Neural progenitor cell (in vitro differentiated cells): ENCODE results near the gene LCE3E. TPM values are rescaled to one million over a fixed set of nuclear protein-coding genes. Genes with fewer than 3 reads are reported as not detected.
"Not testable (repeated sequence)": the region's sequence is repeated elsewhere in the genome, so short reads cannot be mapped to it uniquely, and the experiment has no call there.

Experiments
- DNase-seq: peaks from one replicate; pipeline ENCODE4 v3.0.0-alpha.2; 2016; ENCODE audit warnings: low spot score
- H2AFZ ChIP-seq: fragments of 200-600 bp; sonication (generic); replicated peaks from 2 replicates; pipeline ENCODE4 v1.6.1; 2016; ENCODE audit warnings: antibody characterized with exemption
- H3F3A ChIP-seq: fragments of 200-600 bp; sonication (generic); 2 replicates; pipeline ENCODE4 v1.6.1; 2016; ENCODE audit warnings: antibody characterized with exemption, low read depth
- H3K27ac ChIP-seq: fragments of 200-600 bp; sonication (generic); 2 replicates; pipeline ENCODE4 v1.5.1; 2016; ENCODE audit warnings: mild to moderate bottlenecking
- H3K27me3 ChIP-seq: fragments of 200-600 bp; sonication (generic); 2 replicates; pipeline ENCODE4 v1.6.1; 2016; ENCODE audit warnings: mild to moderate bottlenecking, moderate library complexity
- H3K36me3 ChIP-seq: fragments of 200-600 bp; sonication (generic); 2 replicates; pipeline ENCODE4 v1.5.1; 2016
- H3K4me1 ChIP-seq: fragments of 200-600 bp; sonication (generic); 2 replicates; pipeline ENCODE4 v1.6.1; 2016; ENCODE audit warnings: mixed run types
- H3K4me2 ChIP-seq: fragments of 200-600 bp; sonication (generic); 2 replicates; pipeline ENCODE4 v1.6.1; 2016
- H3K4me3 ChIP-seq: fragments of 200-600 bp; sonication (generic); 2 replicates; pipeline ENCODE4 v1.5.1; 2016
- H3K79me2 ChIP-seq: fragments of 200-600 bp; sonication (generic); 2 replicates; pipeline ENCODE4 v1.6.1; 2016; ENCODE audit warnings: low read depth
- H3K9ac ChIP-seq: fragments of 200-600 bp; sonication (generic); 2 replicates; pipeline ENCODE4 v1.6.1; 2016
- H3K9me3 ChIP-seq: fragments of 200-600 bp; sonication (generic); 2 replicates; pipeline ENCODE4 v1.5.1; 2016; ENCODE audit warnings: low read depth
- H4K20me1 ChIP-seq: fragments of 200-600 bp; sonication (generic); 2 replicates; pipeline ENCODE4 v1.6.1; 2016; ENCODE audit warnings: low read depth
- H3K27ac Mint-ChIP-seq: 3 replicates; pipeline ENCODE4 v1.8.0; 2021; ENCODE audit warnings: mixed read lengths
- H3K27me3 Mint-ChIP-seq: 2 replicates; pipeline ENCODE4 v1.8.0; 2022; ENCODE audit warnings: low read depth, mild to moderate bottlenecking, inconsistent platforms, moderate library complexity, mixed read lengths; ENCODE audit not compliant: insufficient read depth
- H3K36me3 Mint-ChIP-seq: 3 replicates; pipeline ENCODE4 v1.8.0; 2021; ENCODE audit warnings: mixed read lengths
- H3K4me1 Mint-ChIP-seq: 3 replicates; pipeline ENCODE4 v1.8.0; 2021; ENCODE audit warnings: mixed read lengths
- H3K4me3 Mint-ChIP-seq: 3 replicates; pipeline ENCODE4 v1.8.0; 2021; ENCODE audit warnings: mild to moderate bottlenecking, moderate library complexity, mixed read lengths
- H3K9me3 Mint-ChIP-seq: 3 replicates; pipeline ENCODE4 v1.8.0; 2020; ENCODE audit warnings: mixed read lengths
- EZH2 ChIP-seq: fragments of 200-600 bp; sonication (generic); IDR thresholded peaks from 2 replicates; pipeline ENCODE4 v1.6.1; 2017; ENCODE audit warnings: antibody characterized with exemption, mild to moderate bottlenecking, moderate library complexity
- EZH2phosphoT487 ChIP-seq: fragments of 200-600 bp; sonication (generic); IDR thresholded peaks from 2 replicates; pipeline ENCODE4 v1.6.1; 2017; ENCODE audit warnings: antibody characterized with exemption
- total RNA-seq: library from RNA; depleted of rRNA; stranded (reverse); fragments of >200 nt; gene quantifications from 2 replicates; pipeline ENCODE4 v1.2.3, GENCODE V29; 2015; ENCODE audit warnings: low replicate concordance
- TF ChIP-seq, protein P1 (sequence below): fragments of 200-600 bp; sonication (generic); IDR thresholded peaks from 2 replicates; pipeline ENCODE4 v1.5.1; 2017; ENCODE audit warnings: antibody characterized with exemption, mild to moderate bottlenecking

Gene LCE3E
- total RNA-seq, 1 donor from 2014 or later = not detected

DNA sequence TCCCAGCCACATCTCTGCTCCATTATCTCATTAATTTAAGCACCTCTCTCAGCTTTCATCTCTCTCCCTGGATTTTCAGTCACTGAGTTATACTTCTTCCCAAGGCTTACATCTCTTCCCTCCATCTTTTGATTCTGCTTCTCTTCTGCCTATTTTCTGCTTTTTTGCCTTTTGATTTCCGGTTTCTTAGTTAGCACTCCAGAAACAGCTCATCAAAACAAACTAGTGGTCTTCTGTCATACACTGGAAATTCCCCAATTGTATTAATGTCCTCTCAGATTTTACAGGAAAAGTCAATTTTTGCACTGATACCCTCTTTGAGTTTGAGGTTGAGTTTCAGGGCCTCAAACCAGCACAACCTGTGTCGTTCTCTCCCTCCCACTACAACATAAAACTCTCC is 1.5 kb downstream of the LCE3E start:
- no peaks in the 10 kb centered on the region for H4K20me1 ChIP-seq
- H3K79me2 ChIP-seq = no peaks in the 10 kb centered on the region
- TF ChIP-seq EZH2phosphoT487 (no peak), EZH2 (no peak)
- TF ChIP-seq, protein P1, sequence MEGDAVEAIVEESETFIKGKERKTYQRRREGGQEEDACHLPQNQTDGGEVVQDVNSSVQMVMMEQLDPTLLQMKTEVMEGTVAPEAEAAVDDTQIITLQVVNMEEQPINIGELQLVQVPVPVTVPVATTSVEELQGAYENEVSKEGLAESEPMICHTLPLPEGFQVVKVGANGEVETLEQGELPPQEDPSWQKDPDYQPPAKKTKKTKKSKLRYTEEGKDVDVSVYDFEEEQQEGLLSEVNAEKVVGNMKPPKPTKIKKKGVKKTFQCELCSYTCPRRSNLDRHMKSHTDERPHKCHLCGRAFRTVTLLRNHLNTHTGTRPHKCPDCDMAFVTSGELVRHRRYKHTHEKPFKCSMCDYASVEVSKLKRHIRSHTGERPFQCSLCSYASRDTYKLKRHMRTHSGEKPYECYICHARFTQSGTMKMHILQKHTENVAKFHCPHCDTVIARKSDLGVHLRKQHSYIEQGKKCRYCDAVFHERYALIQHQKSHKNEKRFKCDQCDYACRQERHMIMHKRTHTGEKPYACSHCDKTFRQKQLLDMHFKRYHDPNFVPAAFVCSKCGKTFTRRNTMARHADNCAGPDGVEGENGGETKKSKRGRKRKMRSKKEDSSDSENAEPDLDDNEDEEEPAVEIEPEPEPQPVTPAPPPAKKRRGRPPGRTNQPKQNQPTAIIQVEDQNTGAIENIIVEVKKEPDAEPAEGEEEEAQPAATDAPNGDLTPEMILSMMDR = no peak
- no peak overlapping the region for H2AFZ ChIP-seq
- H3K9ac ChIP-seq = no peak overlapping the region
- no peak overlapping the region for H3K4me3 ChIP-seq
- no peak overlapping the region for H3K27ac Mint-ChIP-seq
- H3K4me3 Mint-ChIP-seq = no peak overlapping the region
- H3K27ac ChIP-seq = no peak overlapping the region
- no peaks in the 10 kb centered on the region for H3K4me1 Mint-ChIP-seq
- H3F3A ChIP-seq = no peaks in the 10 kb centered on the region
- H3K36me3 Mint-ChIP-seq = no peaks in the 10 kb centered on the region
- no peak for DNase-seq
- H3K9me3 ChIP-seq = peaks cover 19% of the 10 kb centered on the region
- no peaks in the 10 kb centered on the region for H3K27me3 ChIP-seq
- H3K27me3 Mint-ChIP-seq = peaks cover 2% of the 10 kb centered on the region
- H3K9me3 Mint-ChIP-seq = peaks cover 42% of the 10 kb centered on the region
- H3K4me1 ChIP-seq = no peaks in the 10 kb centered on the region
- H3K36me3 ChIP-seq = no peaks in the 10 kb centered on the region
- H3K4me2 ChIP-seq = no peak overlapping the region

- H3K79me2 ChIP-seq, H3K9me3 ChIP-seq, H3K4me3 ChIP-seq, H3K27ac Mint-ChIP-seq, H3K9ac ChIP-seq, H3K4me1 Mint-ChIP-seq, H3K4me1 ChIP-seq, H3K4me3 Mint-ChIP-seq, H4K20me1 ChIP-seq, DNase-seq, H3F3A ChIP-seq, H3K27me3 ChIP-seq, H2AFZ ChIP-seq, H3K4me2 ChIP-seq, H3K36me3 Mint-ChIP-seq, H3K27me3 Mint-ChIP-seq, H3K36me3 ChIP-seq, H3K27ac ChIP-seq: not testable (repeated sequence)
- H3K9me3 Mint-ChIP-seq = peaks cover 24% of the 10 kb centered on the region
Measured at GRCh38 chr1:152548358-152548757, 18.2 kb downstream of the LCE3E start.

- H3K27me3 ChIP-seq = no peaks in the 10 kb centered on the region
- H3K27me3 Mint-ChIP-seq = peaks cover 2% of the 10 kb centered on the region
- H3K36me3 Mint-ChIP-seq = no peaks in the 10 kb centered on the region
- H4K20me1 ChIP-seq = no peaks in the 10 kb centered on the region
- peaks cover 30% of the 10 kb centered on the region for H3K9me3 Mint-ChIP-seq
- H3K27ac ChIP-seq = no peak overlapping the region
- DNase-seq = no peak
- no peak overlapping the region for H3K4me3 Mint-ChIP-seq
- no peak overlapping the region for H3K4me2 ChIP-seq
- no peaks in the 10 kb centered on the region for H3K79me2 ChIP-seq
- no peaks in the 10 kb centered on the region for H3K4me1 ChIP-seq
- TF ChIP-seq, protein P1 = no peak
- TF ChIP-seq EZH2phosphoT487 (no peak), EZH2 (no peak)
- no peak overlapping the region for H3K27ac Mint-ChIP-seq
- H2AFZ ChIP-seq = no peak overlapping the region
- H3F3A ChIP-seq = no peaks in the 10 kb centered on the region
- no peaks in the 10 kb centered on the region for H3K4me1 Mint-ChIP-seq
- H3K4me3 ChIP-seq = no peak overlapping the region
- H3K9me3 ChIP-seq = no peaks in the 10 kb centered on the region
- no peaks in the 10 kb centered on the region for H3K36me3 ChIP-seq
- no peak overlapping the region for H3K9ac ChIP-seq
Measured at GRCh38 chr1:152546704-152547103, 19.9 kb downstream of the LCE3E start.

- no peaks in the 10 kb centered on the region for H3K36me3 Mint-ChIP-seq
Measured at GRCh38 chr1:152543820-152544219, 22.8 kb downstream of the LCE3E start.

More at GRCh38 chr1:152543820-152544219, 22.8 kb downstream of the LCE3E start:
- Mint-ChIP-seq H3K4me3 (no peak overlapping the region), H3K27me3 (no peaks in the 10 kb centered on the region), H3K9me3 (peaks cover 37% of the 10 kb centered on the region), H3K4me1 (no peaks in the 10 kb centered on the region), H3K27ac (no peak overlapping the region)
- DNase-seq = no peak
- no peaks in the 10 kb centered on the region for H3K79me2 ChIP-seq
- peaks cover 9% of the 10 kb centered on the region for H3K9me3 ChIP-seq
- no peak overlapping the region for H3K4me3 ChIP-seq
- H3K4me2 ChIP-seq = no peak overlapping the region
- no peak overlapping the region for H3K27ac ChIP-seq
- no peaks in the 10 kb centered on the region for H3F3A ChIP-seq
- H3K36me3 ChIP-seq = no peaks in the 10 kb centered on the region
- H4K20me1 ChIP-seq = no peaks in the 10 kb centered on the region
- H2AFZ ChIP-seq = no peak overlapping the region
- H3K9ac ChIP-seq = no peak overlapping the region
- H3K27me3 ChIP-seq = no peaks in the 10 kb centered on the region
- H3K4me1 ChIP-seq = no peaks in the 10 kb centered on the region
- TF ChIP-seq EZH2 (no peak), EZH2phosphoT487 (no peak)
- TF ChIP-seq, protein P1 = no peak
